ENCODE results near the gene PNRC2. TPM values are rescaled to one million over a fixed set of nuclear protein-coding genes. Genes with fewer than 3 reads are reported as not detected.

Gene PNRC2
- total RNA-seq, 6 experiments from 2014 or later = 24.3 to 41.2 (median 33.4) TPM

GRCh38 chr1:23995431-23995837 lies 35.8 kb downstream of the PNRC2 start:
- Histone ChIP-seq H3K27ac (no peak overlapping the region), H3K4me1 (no peaks in the 10 kb centered on the region), H3K36me3 (no peaks in the 10 kb centered on the region), H3K9me3 (no peaks in the 10 kb centered on the region), H3K4me3 (no peak overlapping the region), H3K27me3 (no peaks in the 10 kb centered on the region)
- ATAC-seq (no peak), DNase-seq (no peak)
- intact Hi-C loops (cut with DNase I) = no loop called here
- TF ChIP-seq CTCF (IDR thresholded peaks at IDR 0.05) = no peak
- TF ChIP-seq POLR2A (IDR thresholded peaks at IDR 0.05) = no peak
- WGBS (ENCODE audit: insufficient coverage, low coverage, low lambda C conversion rate, missing lambda C conversion rate) = 59% methylated on average over 5 of the region's 13 CpGs

DNA sequence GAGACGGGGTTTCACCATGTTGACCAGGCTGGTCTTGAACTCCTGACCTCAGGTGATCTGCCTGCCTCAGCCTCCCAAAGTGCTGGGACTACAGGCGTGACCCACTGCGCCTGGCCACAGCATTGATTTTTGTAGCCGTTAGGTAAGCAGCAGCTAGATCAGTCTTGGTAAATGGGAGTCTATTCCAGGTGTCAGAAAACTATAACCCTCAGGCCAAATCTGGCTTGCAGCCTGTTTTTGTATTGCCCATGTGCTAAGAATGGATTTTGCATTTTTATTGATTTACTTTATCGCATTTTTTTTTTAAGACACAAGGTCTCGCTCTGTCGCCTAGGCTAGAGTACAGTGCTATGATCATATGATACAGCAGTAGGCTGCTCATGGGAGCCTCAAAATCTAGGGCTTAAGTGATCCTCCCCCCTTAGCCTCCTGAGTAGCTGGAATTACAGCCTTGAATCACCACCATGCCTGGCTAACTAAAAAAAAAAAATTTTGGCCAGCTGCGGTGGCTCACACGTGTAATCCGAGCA lies 37.1 kb downstream of the PNRC2 start:
- DNase-seq (no peak), ATAC-seq (no peak)
- Histone ChIP-seq H3K4me1 (no peaks in the 10 kb centered on the region), H3K27ac (no peak overlapping the region), H3K27me3 (no peaks in the 10 kb centered on the region), H3K4me3 (no peak overlapping the region), H3K9me3 (no peaks in the 10 kb centered on the region), H3K36me3 (no peaks in the 10 kb centered on the region)
- TF ChIP-seq POLR2A (IDR thresholded peaks at IDR 0.05) = no peak
- TF ChIP-seq CTCF (IDR thresholded peaks at IDR 0.05) = no peak
- intact Hi-C loops (cut with DNase I) = no loop called here
- 76% methylated on average over 8 of the region's 10 CpGs for WGBS (ENCODE audit: insufficient coverage, low coverage, low lambda C conversion rate, missing lambda C conversion rate)

- Histone ChIP-seq H3K4me3 (no peak overlapping the region), H3K27ac (no peak overlapping the region), H3K36me3 (no peaks in the 10 kb centered on the region), H3K9me3 (no peaks in the 10 kb centered on the region), H3K4me1 (no peaks in the 10 kb centered on the region), H3K27me3 (no peaks in the 10 kb centered on the region)
- intact Hi-C loops (cut with DNase I) = no loop called here
- WGBS (ENCODE audit: insufficient coverage, low coverage, low lambda C conversion rate, missing lambda C conversion rate) = 55% methylated on average over 1 of the region's 1 CpG
- TF ChIP-seq POLR2A (IDR thresholded peaks at IDR 0.05) = no peak
- no peak for TF ChIP-seq CTCF (IDR thresholded peaks at IDR 0.05)
- ATAC-seq (no peak), DNase-seq (no peak)
Observed at GRCh38 chr1:23997812-23998211, 38.2 kb downstream of the PNRC2 start.

GRCh38 chr1:23999156-23999671 lies 39.6 kb downstream of the PNRC2 start:
- 77% methylated on average over 3 of the region's 3 CpGs for WGBS (ENCODE audit: insufficient coverage, low coverage, low lambda C conversion rate, missing lambda C conversion rate)
- no peak for DNase-seq
- no peak overlapping the region for H3K27ac ChIP-seq
- H3K4me3 ChIP-seq = no peak overlapping the region
- H3K27me3 ChIP-seq = no peaks in the 10 kb centered on the region
- no peak for ATAC-seq
- H3K4me1 ChIP-seq = peaks cover 0 to 7% (median 0%) of the 10 kb centered on the region in 4 donors
- no peaks in the 10 kb centered on the region for H3K36me3 ChIP-seq
- no peak for TF ChIP-seq CTCF (IDR thresholded peaks at IDR 0.05)
- TF ChIP-seq POLR2A (IDR thresholded peaks at IDR 0.05) = no peak
- no peaks in the 10 kb centered on the region for H3K9me3 ChIP-seq
- intact Hi-C loops (cut with DNase I) = no loop called here

All from right lobe of liver (tissue), 6 donors.